OCI-M1 (cell line): ENCODE data around the gene AMD1.
"Not testable (repeated sequence)": the region's sequence is repeated elsewhere in the genome, so short reads cannot be mapped to it uniquely, and the experiment has no call there.

ENCODE experiments used
- DNase-seq: peaks from one replicate; lab custom pipeline; 2025; lab: John Stamatoyannopoulos, UW

AMD1 gene

GRCh38 chr6:110873981-110874879 lies at the start of gene AMD1:
Gene AMD1 (plus strand): TSS chr6:110874785. CDS start chr6:110875106, 321 bp downstream.
- DNase-seq, result peak; percentile 99

GRCh38 chr6:110826236-110827129 lies 48.1 kb upstream of the AMD1 start:
- DNase-seq, result peak; percentile 55

- DNase-seq, result no peak
Observed at GRCh38 chr6:110828396-110828795, 46.2 kb upstream of the AMD1 start.

GRCh38 chr6:110831405-110831804 lies 43.2 kb upstream of the AMD1 start:
- no peak for DNase-seq

GRCh38 chr6:110833831-110834230 lies 40.8 kb upstream of the AMD1 start:
- DNase-seq, result no peak

- DNase-seq, result not testable (repeated sequence)
Observed at GRCh38 chr6:110835751-110836150, 38.8 kb upstream of the AMD1 start.

GRCh38 chr6:110841266-110841665 lies 33.3 kb upstream of the AMD1 start:
- no peak for DNase-seq

GRCh38 chr6:110849781-110850180 lies 24.8 kb upstream of the AMD1 start:
- DNase-seq, result no peak

- DNase-seq, result no peak
Observed at GRCh38 chr6:110852773-110853172, 21.8 kb upstream of the AMD1 start.

GRCh38 chr6:110853754-110854477 lies 20.7 kb upstream of the AMD1 start:
- no peak for DNase-seq

GRCh38 chr6:110856296-110856695 lies 18.3 kb upstream of the AMD1 start:
- peak; percentile 46 for DNase-seq

GRCh38 chr6:110858016-110858415 lies 16.6 kb upstream of the AMD1 start:
- DNase-seq, result no peak

GRCh38 chr6:110858562-110859214 lies 15.9 kb upstream of the AMD1 start:
- no peak for DNase-seq

GRCh38 chr6:110859335-110859792 lies 15.2 kb upstream of the AMD1 start:
- peak; percentile 63 for DNase-seq

- DNase-seq, result no peak
Observed at GRCh38 chr6:110864824-110865223, 9.8 kb upstream of the AMD1 start.

- DNase-seq, result peak; percentile 69
Observed at GRCh38 chr6:110874880-110875547, 429 bp downstream of the AMD1 start.

- DNase-seq, result peak; percentile 69
Observed at GRCh38 chr6:110875548-110876169, 1.1 kb downstream of the AMD1 start.

GRCh38 chr6:110876170-110876773 lies 1.7 kb downstream of the AMD1 start:
- DNase-seq, result peak; percentile 92

- peak; percentile 64 for DNase-seq
Observed at GRCh38 chr6:110876806-110877564, 2.4 kb downstream of the AMD1 start.
